Fibroblast of lung (primary cell): ENCODE results near the gene CYB561D2.

ENCODE experiments used
- CTCF ChIP-seq, 2 donors: IDR thresholded peaks in 1 of 2; conservative IDR thresholded peaks in 1 of 2; 1 replicate in 1 of 2; 2 replicates in 1 of 2; pipeline ENCODE4 v1.5.1; 2011 to 2012; ENCODE audit warnings: low read length in 2 of 2, control low read depth in 1 of 2, inconsistent platforms in 1 of 2, low read depth in 1 of 2, mild to moderate bottlenecking in 1 of 2
- EZH2 ChIP-seq: IDR thresholded peaks from 2 replicates; pipeline ENCODE4 v1.5.1; 2012; ENCODE audit warnings: low read length, control low read depth, mild to moderate bottlenecking; ENCODE audit errors: missing control alignments

GRCh38 chr3:50372349-50372748 lies 21.7 kb downstream of the CYB561D2 start:
- TF ChIP-seq CTCF (conservative IDR thresholded peaks at IDR 0.05 in 1 of 2, IDR thresholded peaks at IDR 0.05 in 1 of 2; ENCODE audit: low read depth in 1 of 2, low read length in 2 of 2) (no peak), EZH2 (no peak)
